ENCODE data around the gene CD300LD. TPM values are rescaled to one million over a fixed set of nuclear protein-coding genes. Genes with fewer than 3 reads are reported as not detected.

Gene CD300LD
- polyA plus RNA-seq, 1 donor from 2014 or later: not detected

DNA sequence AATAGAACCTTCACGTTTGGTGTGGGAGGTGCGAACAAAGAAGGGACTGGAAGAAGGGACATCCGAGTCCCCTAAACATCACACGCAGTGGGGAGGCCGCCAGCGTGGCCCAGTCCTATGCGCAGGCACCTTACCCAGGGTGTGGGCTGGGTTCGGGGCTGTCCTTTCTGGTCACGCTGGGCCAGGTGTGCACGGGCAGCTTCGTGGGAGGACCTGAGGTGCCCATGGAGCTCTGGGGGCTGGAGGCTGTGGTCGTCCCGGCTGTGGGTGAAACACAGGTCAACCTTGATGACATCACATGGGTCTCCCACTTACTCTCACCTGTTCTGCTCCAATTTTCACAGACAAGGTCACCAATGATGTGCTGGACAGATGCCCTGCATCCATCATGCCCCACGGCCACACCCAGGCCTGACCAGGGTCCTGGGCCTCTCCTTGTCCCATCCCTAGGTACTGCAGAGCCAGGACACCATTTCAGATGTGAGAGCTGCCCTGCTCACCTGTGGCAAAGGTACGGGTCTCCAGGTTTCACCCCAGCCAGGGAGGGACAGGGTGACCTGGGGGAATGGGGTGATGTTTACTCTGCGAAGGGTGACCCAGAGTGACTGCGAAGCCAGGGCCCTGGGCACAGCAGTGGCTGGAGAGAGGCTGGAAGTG, 49.2 kb downstream of the CD300LD start:
- Histone ChIP-seq H3K27me3 (ENCODE audit: insufficient read depth, low read depth, low read length) (no peaks in the 10 kb centered on the region), H3F3A (ENCODE audit: insufficient read depth, low read length, poor library complexity, severe bottlenecking) (no peaks in the 10 kb centered on the region), H3K4me3 (ENCODE audit: low read length) (no peak overlapping the region), H3K4me2 (ENCODE audit: low read length) (no peak overlapping the region), H4K20me1 (ENCODE audit: insufficient read depth) (no peaks in the 10 kb centered on the region), H3K79me2 (replicated peaks; ENCODE audit: insufficient read depth, low read length) (no peaks in the 10 kb centered on the region), H3K9ac (ENCODE audit: low read length) (no peak overlapping the region), H3K27ac (ENCODE audit: low read length) (no peak overlapping the region), H3K36me3 (ENCODE audit: insufficient read depth, low read length) (no peaks in the 10 kb centered on the region), H3K9me2 (ENCODE audit: insufficient read depth, low read length) (no peaks in the 10 kb centered on the region), H3K9me3 (ENCODE audit: low read length) (no peaks in the 10 kb centered on the region), H2AFZ (ENCODE audit: low read depth, low read length) (no peak overlapping the region)
- TF ChIP-seq EZH2 (IDR thresholded peaks at IDR 0.05; ENCODE audit: borderline replicate concordance, insufficient read depth, low read length, poor library complexity, severe bottlenecking) (no peak), MXI1 (conservative IDR thresholded peaks at IDR 0.05; ENCODE audit: poor library complexity, severe bottlenecking) (no peak), POLR2AphosphoS5 (IDR thresholded peaks at IDR 0.05) (no peak), SMC3 (conservative IDR thresholded peaks at IDR 0.05; ENCODE audit: poor library complexity) (no peak), TAF1 (IDR thresholded peaks at IDR 0.05; ENCODE audit: low read depth) (no peak), RAD21 (conservative IDR thresholded peaks at IDR 0.05) (no peak), EP300 (conservative IDR thresholded peaks at IDR 0.05; ENCODE audit: poor library complexity, severe bottlenecking) (no peak)
- TF ChIP-seq, protein P1, sequence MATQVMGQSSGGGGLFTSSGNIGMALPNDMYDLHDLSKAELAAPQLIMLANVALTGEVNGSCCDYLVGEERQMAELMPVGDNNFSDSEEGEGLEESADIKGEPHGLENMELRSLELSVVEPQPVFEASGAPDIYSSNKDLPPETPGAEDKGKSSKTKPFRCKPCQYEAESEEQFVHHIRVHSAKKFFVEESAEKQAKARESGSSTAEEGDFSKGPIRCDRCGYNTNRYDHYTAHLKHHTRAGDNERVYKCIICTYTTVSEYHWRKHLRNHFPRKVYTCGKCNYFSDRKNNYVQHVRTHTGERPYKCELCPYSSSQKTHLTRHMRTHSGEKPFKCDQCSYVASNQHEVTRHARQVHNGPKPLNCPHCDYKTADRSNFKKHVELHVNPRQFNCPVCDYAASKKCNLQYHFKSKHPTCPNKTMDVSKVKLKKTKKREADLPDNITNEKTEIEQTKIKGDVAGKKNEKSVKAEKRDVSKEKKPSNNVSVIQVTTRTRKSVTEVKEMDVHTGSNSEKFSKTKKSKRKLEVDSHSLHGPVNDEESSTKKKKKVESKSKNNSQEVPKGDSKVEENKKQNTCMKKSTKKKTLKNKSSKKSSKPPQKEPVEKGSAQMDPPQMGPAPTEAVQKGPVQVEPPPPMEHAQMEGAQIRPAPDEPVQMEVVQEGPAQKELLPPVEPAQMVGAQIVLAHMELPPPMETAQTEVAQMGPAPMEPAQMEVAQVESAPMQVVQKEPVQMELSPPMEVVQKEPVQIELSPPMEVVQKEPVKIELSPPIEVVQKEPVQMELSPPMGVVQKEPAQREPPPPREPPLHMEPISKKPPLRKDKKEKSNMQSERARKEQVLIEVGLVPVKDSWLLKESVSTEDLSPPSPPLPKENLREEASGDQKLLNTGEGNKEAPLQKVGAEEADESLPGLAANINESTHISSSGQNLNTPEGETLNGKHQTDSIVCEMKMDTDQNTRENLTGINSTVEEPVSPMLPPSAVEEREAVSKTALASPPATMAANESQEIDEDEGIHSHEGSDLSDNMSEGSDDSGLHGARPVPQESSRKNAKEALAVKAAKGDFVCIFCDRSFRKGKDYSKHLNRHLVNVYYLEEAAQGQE (IDR thresholded peaks at IDR 0.05; ENCODE audit: borderline replicate concordance): no peak
- TF ChIP-seq, protein P2, sequence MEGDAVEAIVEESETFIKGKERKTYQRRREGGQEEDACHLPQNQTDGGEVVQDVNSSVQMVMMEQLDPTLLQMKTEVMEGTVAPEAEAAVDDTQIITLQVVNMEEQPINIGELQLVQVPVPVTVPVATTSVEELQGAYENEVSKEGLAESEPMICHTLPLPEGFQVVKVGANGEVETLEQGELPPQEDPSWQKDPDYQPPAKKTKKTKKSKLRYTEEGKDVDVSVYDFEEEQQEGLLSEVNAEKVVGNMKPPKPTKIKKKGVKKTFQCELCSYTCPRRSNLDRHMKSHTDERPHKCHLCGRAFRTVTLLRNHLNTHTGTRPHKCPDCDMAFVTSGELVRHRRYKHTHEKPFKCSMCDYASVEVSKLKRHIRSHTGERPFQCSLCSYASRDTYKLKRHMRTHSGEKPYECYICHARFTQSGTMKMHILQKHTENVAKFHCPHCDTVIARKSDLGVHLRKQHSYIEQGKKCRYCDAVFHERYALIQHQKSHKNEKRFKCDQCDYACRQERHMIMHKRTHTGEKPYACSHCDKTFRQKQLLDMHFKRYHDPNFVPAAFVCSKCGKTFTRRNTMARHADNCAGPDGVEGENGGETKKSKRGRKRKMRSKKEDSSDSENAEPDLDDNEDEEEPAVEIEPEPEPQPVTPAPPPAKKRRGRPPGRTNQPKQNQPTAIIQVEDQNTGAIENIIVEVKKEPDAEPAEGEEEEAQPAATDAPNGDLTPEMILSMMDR (IDR thresholded peaks at IDR 0.05; ENCODE audit: poor library complexity, severe bottlenecking): no peak

DNA sequence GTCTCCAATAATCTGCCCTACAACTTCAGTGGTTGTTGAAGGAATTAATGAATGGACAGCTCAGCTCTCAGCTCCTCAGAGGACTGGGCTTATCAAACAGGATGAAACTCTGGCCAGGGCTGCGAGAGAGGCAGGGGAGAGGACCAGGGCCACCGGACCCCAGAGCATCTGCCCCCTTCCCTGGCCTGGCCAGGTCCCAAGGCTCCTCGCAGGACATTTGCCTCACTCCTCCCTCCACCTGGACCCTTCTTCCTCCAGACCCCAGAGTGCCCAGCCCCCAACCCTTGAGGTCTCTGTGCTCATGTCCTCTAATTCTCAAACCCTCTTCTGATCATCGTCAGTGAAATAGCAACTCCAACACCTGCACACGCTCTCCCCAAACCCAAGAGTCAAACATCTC, 49.9 kb downstream of the CD300LD start:
- H3K9me3 ChIP-seq (ENCODE audit: low read length): no peaks in the 10 kb centered on the region
- no peak overlapping the region for H3K4me3 ChIP-seq (ENCODE audit: low read length)
- H3K4me2 ChIP-seq (ENCODE audit: low read length): no peak overlapping the region
- no peak overlapping the region for H3K9ac ChIP-seq (ENCODE audit: low read length)
- no peak overlapping the region for H3K27ac ChIP-seq (ENCODE audit: low read length)
- H4K20me1 ChIP-seq (ENCODE audit: insufficient read depth): no peaks in the 10 kb centered on the region
- H3K9me2 ChIP-seq (ENCODE audit: insufficient read depth, low read length): no peaks in the 10 kb centered on the region
- H3K79me2 ChIP-seq (replicated peaks; ENCODE audit: insufficient read depth, low read length): no peaks in the 10 kb centered on the region
- no peak overlapping the region for H2AFZ ChIP-seq (ENCODE audit: low read depth, low read length)
- no peaks in the 10 kb centered on the region for H3K36me3 ChIP-seq (ENCODE audit: insufficient read depth, low read length)
- H3K27me3 ChIP-seq (ENCODE audit: insufficient read depth, low read depth, low read length): no peaks in the 10 kb centered on the region
- TF ChIP-seq RAD21 (conservative IDR thresholded peaks at IDR 0.05) (no peak), MXI1 (conservative IDR thresholded peaks at IDR 0.05; ENCODE audit: poor library complexity, severe bottlenecking) (no peak), EP300 (conservative IDR thresholded peaks at IDR 0.05; ENCODE audit: poor library complexity, severe bottlenecking) (no peak), POLR2AphosphoS5 (IDR thresholded peaks at IDR 0.05) (no peak), TAF1 (IDR thresholded peaks at IDR 0.05; ENCODE audit: low read depth) (no peak), EZH2 (IDR thresholded peaks at IDR 0.05; ENCODE audit: borderline replicate concordance, insufficient read depth, low read length, poor library complexity, severe bottlenecking) (no peak), SMC3 (conservative IDR thresholded peaks at IDR 0.05; ENCODE audit: poor library complexity) (no peak)
- TF ChIP-seq, protein P2 (IDR thresholded peaks at IDR 0.05; ENCODE audit: poor library complexity, severe bottlenecking): no peak
- TF ChIP-seq, protein P1 (IDR thresholded peaks at IDR 0.05; ENCODE audit: borderline replicate concordance): no peak
- no peaks in the 10 kb centered on the region for H3F3A ChIP-seq (ENCODE audit: insufficient read depth, low read length, poor library complexity, severe bottlenecking)
